GM23248 (cell line): ENCODE measurements around the gene CACNA2D2.

Experiments
- EZH2 ChIP-seq: fragments of 200-600 bp; sonication (generic); IDR thresholded peaks from 2 replicates; pipeline ENCODE4 v1.6.1; 2018; ENCODE audit warnings: antibody characterized with exemption, mild to moderate bottlenecking; ENCODE audit not compliant: insufficient read depth, poor library complexity, severe bottlenecking
- EZH2phosphoT487 ChIP-seq: fragments of 200-600 bp; sonication (generic); IDR thresholded peaks from 2 replicates; pipeline ENCODE4 v1.6.1; 2018; ENCODE audit warnings: antibody characterized with exemption, moderate library complexity, mild to moderate bottlenecking, low read depth; ENCODE audit not compliant: insufficient read depth

DNA sequence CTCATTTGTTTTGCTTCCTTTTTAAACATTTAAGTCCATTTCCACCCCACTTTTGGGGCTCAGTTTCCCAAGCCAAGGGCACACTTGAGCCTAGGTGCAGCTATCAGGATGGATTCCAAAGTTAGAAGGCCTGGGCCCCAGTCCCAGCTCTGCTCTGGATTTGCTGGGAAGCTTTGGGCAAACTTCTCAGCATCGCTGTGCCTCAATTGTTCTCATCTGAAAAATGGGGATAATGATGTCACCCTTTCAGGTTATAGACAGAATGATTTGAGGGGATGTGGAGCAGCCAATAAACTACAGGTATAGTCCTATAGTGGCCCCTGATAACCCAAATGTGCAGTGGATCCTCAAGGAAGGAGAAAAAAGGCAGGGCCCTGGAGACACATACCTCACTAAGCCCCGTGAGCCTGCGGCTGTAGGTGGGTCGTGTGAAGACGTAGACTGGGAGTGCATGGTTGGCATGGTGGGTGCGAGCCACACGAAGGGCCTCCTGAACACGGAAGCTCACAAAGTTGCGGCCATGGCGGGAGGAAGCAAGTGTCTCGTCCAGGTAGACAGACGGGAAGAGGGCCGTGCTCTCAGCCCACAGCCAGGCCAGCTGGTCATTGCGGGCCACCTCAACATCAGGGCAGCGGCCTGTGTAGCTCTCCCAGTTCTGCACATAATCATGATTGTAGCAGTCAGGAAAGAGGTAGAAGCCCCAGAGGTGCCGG, 184.1 kb downstream of the CACNA2D2 start:
- TF ChIP-seq EZH2: no peak
- TF ChIP-seq EZH2phosphoT487: no peak
